Measurements from ENCODE around the gene GALR2.

GALR2 gene, protein sequence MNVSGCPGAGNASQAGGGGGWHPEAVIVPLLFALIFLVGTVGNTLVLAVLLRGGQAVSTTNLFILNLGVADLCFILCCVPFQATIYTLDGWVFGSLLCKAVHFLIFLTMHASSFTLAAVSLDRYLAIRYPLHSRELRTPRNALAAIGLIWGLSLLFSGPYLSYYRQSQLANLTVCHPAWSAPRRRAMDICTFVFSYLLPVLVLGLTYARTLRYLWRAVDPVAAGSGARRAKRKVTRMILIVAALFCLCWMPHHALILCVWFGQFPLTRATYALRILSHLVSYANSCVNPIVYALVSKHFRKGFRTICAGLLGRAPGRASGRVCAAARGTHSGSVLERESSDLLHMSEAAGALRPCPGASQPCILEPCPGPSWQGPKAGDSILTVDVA

DNA sequence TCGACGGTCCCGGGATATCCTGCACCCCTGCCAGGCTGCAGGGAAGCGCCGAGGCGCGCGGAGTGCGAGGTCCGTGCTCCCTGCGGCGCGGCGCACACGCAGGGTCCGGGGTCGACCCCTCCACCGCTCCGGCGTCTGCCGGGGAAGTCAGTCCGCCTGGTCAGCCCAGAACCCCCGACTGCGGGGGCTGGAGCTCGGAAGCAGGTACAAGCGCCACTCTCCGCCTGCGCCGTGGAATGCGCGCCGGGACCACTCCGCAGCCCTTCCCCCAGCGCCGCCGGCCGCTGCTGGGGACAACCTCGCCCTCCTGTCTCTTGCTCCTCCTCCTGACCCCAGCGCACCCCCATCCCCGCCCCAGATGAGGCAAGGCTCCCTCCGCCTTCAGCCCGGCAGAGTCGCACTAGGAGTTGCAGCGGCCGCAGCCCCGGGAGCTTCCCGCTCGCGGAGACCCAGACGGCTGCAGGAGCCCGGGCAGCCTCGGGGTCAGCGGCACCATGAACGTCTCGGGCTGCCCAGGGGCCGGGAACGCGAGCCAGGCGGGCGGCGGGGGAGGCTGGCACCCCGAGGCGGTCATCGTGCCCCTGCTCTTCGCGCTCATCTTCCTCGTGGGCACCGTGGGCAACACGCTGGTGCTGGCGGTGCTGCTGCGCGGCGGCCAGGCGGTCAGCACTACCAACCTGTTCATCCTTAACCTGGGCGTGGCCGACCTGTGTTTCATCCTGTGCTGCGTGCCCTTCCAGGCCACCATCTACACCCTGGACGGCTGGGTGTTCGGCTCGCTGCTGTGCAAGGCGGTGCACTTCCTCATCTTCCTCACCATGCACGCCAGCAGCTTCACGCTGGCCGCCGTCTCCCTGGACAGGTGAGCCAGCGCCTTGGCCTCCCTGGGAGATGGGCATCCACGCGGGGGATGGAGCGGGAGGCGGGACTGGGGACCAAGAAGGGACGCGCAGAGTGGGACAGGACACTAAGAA lies at the start of gene GALR2:
GALR2 (plus strand) TSS at position 392 of the 974 bp plus-strand sequence; CDS start at position 495, 103 bp downstream.
- DNase-seq (ENCODE audit: low read depth) = no peak
- TF ChIP-seq, protein P1, sequence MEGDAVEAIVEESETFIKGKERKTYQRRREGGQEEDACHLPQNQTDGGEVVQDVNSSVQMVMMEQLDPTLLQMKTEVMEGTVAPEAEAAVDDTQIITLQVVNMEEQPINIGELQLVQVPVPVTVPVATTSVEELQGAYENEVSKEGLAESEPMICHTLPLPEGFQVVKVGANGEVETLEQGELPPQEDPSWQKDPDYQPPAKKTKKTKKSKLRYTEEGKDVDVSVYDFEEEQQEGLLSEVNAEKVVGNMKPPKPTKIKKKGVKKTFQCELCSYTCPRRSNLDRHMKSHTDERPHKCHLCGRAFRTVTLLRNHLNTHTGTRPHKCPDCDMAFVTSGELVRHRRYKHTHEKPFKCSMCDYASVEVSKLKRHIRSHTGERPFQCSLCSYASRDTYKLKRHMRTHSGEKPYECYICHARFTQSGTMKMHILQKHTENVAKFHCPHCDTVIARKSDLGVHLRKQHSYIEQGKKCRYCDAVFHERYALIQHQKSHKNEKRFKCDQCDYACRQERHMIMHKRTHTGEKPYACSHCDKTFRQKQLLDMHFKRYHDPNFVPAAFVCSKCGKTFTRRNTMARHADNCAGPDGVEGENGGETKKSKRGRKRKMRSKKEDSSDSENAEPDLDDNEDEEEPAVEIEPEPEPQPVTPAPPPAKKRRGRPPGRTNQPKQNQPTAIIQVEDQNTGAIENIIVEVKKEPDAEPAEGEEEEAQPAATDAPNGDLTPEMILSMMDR (conservative IDR thresholded peaks at IDR 0.05; ENCODE audit: low read depth, low read length) = no peak
- H3K4me3 ChIP-seq (ENCODE audit: low read length) = no peak within 1 kb of the TSS

DNA sequence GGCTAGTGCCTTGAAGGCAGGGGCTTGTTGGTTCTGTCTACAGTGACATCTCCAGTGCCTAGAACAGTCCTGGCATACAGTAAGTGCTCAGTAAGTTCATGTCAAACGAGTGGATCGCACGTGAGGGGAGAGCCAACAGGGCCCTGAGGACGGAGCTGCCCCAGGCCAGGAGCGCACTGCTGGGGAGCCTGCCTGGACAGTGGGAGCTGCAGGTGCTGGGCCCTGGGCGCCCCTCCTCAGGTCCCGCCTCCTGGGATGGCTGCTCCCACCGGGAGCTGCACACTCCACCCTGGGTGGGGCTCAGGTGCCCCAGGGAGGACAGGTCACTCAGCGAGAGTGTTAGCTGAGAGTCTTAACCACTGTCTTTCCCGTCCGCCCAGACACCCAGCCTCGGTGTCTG lies 49.3 kb upstream of the GALR2 start:
- DNase-seq (ENCODE audit: low read depth) = no peak
- TF ChIP-seq, protein P1 (conservative IDR thresholded peaks at IDR 0.05; ENCODE audit: low read depth, low read length) = no peak
- H3K4me3 ChIP-seq (ENCODE audit: low read length) = no peak overlapping the region

DNA sequence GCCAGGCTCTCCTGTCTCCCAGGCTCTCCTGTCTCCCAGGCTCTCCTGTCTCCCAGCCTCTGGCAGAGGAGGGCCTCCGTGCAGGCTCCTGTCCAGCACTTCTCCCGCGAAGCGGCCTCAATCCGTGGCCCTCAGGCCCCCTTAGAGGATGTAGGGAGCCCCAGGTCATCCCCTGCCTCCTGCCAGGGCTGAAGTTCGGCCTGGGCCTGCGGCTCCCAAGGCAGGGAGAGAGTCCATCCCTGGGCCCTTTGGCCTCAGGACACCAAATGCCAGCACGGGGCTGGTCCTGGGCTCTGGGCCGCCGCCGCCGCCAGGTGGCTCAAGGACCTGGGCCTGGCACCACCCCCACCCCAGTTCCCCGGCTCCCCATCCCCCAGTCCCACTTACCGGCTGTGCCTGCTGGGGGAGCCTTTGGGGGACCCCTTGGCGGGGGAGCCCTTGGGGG lies 47.8 kb upstream of the GALR2 start:
- no peak for DNase-seq (ENCODE audit: low read depth)
- no peak overlapping the region for H3K4me3 ChIP-seq (ENCODE audit: low read length)
- TF ChIP-seq, protein P1 (conservative IDR thresholded peaks at IDR 0.05; ENCODE audit: low read depth, low read length) = no peak

DNA sequence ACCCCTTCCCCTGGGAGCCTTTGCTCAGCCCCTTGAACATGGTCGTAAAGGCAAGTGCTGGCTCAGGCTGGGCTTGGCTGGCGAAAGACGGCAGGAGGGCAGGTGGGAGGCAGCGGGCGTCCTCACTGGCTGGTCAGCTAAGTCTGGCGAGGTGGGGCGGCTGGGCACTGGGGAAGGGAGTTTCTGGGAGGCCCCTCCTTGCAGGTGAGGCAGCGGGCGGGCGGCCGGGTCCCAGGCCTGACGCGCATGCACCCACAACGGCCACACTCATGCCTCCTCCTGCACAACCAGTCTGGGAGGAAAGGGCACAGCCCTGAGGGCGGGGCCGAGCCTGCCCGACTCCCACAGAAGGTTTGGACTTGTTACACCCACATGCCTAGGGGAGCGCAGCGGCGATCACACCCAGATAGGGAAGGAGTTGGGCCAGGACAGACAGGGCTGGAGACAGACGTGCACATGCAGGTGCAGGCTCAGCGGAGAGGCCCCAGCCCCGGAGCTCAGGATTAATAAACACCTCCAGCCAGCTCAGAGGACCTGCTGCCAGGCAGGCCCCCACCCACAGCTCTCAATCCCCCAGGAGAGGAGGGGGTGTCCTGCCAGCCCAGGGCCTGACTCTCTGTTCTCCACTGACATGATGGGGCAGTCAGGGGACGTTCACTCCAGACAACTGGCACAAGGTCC lies 47.3 kb upstream of the GALR2 start, which contains the start of gene EVPL:
EVPL (minus strand) TSS at position 148 of the 681 bp plus-strand sequence; CDS start at position 40, 108 bp downstream.
- TF ChIP-seq, protein P1 (conservative IDR thresholded peaks at IDR 0.05; ENCODE audit: low read depth, low read length) = no peak
- no peak within 1 kb of the TSS for H3K4me3 ChIP-seq (ENCODE audit: low read length)
- DNase-seq (ENCODE audit: low read depth) = no peak

DNA sequence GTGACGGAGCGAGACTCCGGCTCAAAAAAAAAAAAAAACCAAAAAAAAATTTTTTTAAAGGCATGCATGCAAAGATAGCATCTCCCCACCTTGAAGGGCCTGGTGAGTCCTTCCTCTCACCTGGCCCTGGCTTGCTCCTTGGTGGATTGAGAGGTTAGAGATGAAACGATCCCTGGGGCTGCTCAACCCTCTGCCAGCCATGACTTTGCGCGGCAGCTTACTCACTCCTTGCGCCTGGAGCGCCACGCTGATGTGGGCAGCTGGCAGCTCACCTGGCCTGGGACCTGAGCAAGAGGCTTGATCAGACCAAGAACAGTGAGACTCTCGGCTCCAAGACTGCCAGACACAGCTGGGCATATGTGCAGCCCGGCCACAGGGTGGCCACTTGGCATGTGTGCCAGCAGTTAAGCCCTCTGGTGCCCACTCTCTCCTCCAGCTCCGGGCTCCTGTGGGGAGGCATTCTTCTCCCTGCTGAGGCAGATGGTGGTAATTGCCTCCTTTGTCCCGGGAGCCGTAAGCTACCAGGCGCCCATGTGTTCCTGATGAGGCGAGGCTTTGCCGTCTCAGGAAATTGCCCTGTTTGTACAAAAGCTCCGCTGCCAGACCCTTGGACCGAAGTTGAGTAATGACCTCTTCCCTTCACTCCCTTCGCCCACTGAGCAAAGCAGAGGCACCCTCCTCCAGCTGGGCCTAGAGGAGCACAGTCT lies 42.4 kb upstream of the GALR2 start:
- TF ChIP-seq, protein P1 (conservative IDR thresholded peaks at IDR 0.05; ENCODE audit: low read depth, low read length) = peak; percentile 20
- no peak for DNase-seq (ENCODE audit: low read depth)
- no peak overlapping the region for H3K4me3 ChIP-seq (ENCODE audit: low read length)

DNA sequence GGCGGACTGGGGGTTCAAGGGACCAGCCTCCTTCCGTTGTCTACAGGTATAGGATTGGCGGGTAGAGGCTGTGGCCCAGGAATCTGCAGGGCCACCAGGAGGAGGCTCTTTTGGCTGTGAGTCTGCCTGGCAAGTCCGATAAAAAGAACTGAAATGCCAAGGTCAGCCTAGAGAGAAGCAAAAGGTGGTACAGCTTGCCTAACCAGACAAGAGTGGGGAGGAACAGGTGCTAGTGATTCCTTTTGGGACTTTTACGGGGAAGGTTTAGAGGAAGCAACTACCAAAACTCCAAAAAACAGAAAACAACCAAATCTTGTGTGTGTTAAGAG lies 41.8 kb upstream of the GALR2 start:
- TF ChIP-seq, protein P1 (conservative IDR thresholded peaks at IDR 0.05; ENCODE audit: low read depth, low read length) = no peak
- no peak overlapping the region for H3K4me3 ChIP-seq (ENCODE audit: low read length)
- DNase-seq (ENCODE audit: low read depth) = no peak
